GM18502 (cell line): Measurements from ENCODE around the gene CLDN2.
"Not testable (repeated sequence)": the region's sequence is repeated elsewhere in the genome, so short reads cannot be mapped to it uniquely, and the experiment has no call there.

Experiments
- ATAC-seq: cut with Tn5 transposase; IDR thresholded peaks from one replicate; pipeline ENCODE4 v1.9.1; 2021; ENCODE audit warnings: mild to moderate bottlenecking; ENCODE audit not compliant: unreplicated experiment, poor library complexity

CLDN2 gene

GRCh38 chrX:106955004-106955772, 35.0 kb downstream of the CLDN2 start:
- ATAC-seq: no peak

GRCh38 chrX:106957856-106958255, 37.7 kb downstream of the CLDN2 start:
- ATAC-seq: no peak

GRCh38 chrX:106959901-106960300, 39.7 kb downstream of the CLDN2 start:
- no peak for ATAC-seq

GRCh38 chrX:106963111-106963510, 42.9 kb downstream of the CLDN2 start:
- ATAC-seq: no peak

GRCh38 chrX:106964290-106964689, 44.1 kb downstream of the CLDN2 start:
- no peak for ATAC-seq

GRCh38 chrX:106966547-106966946, 46.3 kb downstream of the CLDN2 start:
- not testable (repeated sequence) for ATAC-seq

- no peak for ATAC-seq
Measured at GRCh38 chrX:106972896-106973295, 52.7 kb downstream of the CLDN2 start.

- ATAC-seq: no peak
Measured at GRCh38 chrX:106973433-106974149, 53.4 kb downstream of the CLDN2 start.

GRCh38 chrX:106976416-106976815, 56.2 kb downstream of the CLDN2 start:
- ATAC-seq: no peak
